Ishikawa (cell line): ENCODE results near the gene MAD1L1.

Source experiments
- CEBPB ChIP-seq: IDR thresholded peaks from 2 replicates; pipeline ENCODE4 v1.6.1; 2012
- CREB1 ChIP-seq: IDR thresholded peaks from 2 replicates; pipeline ENCODE4 v1.6.1; 2012; ENCODE audit warnings: low read depth
- EGR1 ChIP-seq: IDR thresholded peaks from 2 replicates; pipeline ENCODE4 v1.6.1; 2012
- EP300 ChIP-seq: IDR thresholded peaks from 2 replicates; pipeline ENCODE4 v1.6.1; 2012; ENCODE audit warnings: borderline replicate concordance
- FOXM1 ChIP-seq: IDR thresholded peaks from 2 replicates; pipeline ENCODE4 v1.6.1; 2012; ENCODE audit warnings: low read depth, borderline replicate concordance
- MAX ChIP-seq: IDR thresholded peaks from 2 replicates; pipeline ENCODE4 v1.6.1; 2012
- NFIC ChIP-seq: IDR thresholded peaks from 2 replicates; pipeline ENCODE4 v1.6.1; 2012
- RAD21 ChIP-seq: IDR thresholded peaks from 2 replicates; pipeline ENCODE4 v1.6.1; 2012; ENCODE audit warnings: low read depth
- REST ChIP-seq: IDR thresholded peaks from 2 replicates; pipeline ENCODE4 v1.6.1; 2012; ENCODE audit warnings: low read depth, mild to moderate bottlenecking
- TAF1 ChIP-seq: IDR thresholded peaks from 2 replicates; pipeline ENCODE4 v1.6.1; 2012; ENCODE audit warnings: low read depth, mild to moderate bottlenecking
- TCF12 ChIP-seq: IDR thresholded peaks from 2 replicates; pipeline ENCODE4 v1.6.1; 2012; ENCODE audit warnings: low read depth
- YY1 ChIP-seq: IDR thresholded peaks from 2 replicates; pipeline ENCODE4 v1.6.1; 2012; ENCODE audit warnings: low read depth

DNA sequence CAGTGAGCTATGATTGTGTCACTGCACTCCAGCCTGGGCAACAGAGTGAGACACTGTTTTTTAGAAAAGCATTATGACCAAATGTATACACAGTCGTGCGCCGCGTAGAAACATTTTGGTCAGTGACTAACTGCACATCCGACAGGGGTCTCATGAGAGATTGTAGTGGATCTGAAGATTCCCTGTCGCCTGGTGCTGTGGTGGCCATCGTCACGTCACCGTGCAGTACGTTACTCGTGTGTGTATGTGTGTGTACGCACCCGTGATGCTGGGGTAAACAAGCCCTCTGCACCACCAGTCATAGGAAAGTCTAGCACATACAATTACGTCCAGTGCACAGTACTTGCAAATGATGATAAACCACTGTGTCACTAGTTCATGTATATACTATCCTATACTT, 453.3 kb downstream of the MAD1L1 start:
- no peak for TF ChIP-seq EP300
- no peak for TF ChIP-seq FOXM1
- no peak for TF ChIP-seq MAX
- TF ChIP-seq CREB1: no peak
- TF ChIP-seq REST: no peak
- no peak for TF ChIP-seq YY1
- TF ChIP-seq EGR1: no peak
- no peak for TF ChIP-seq TCF12
- TF ChIP-seq CEBPB: no peak
- no peak for TF ChIP-seq RAD21
- no peak for TF ChIP-seq TAF1
- TF ChIP-seq NFIC: no peak
